ENCODE measurements around the gene TET1.

TET1 gene

GRCh38 chr10:68537796-68538195, 22.3 kb upstream of the TET1 start:
- no peak for DNase-seq (ENCODE audit: extremely low spot score)
- TF ChIP-seq TARDBP (IDR thresholded peaks at IDR 0.05) (no peak), SP1 (IDR thresholded peaks at IDR 0.05) (no peak), BHLHE40 (IDR thresholded peaks at IDR 0.05; ENCODE audit: borderline replicate concordance) (no peak), L3MBTL2 (conservative IDR thresholded peaks at IDR 0.05) (no peak), LEF1 (IDR thresholded peaks at IDR 0.05; ENCODE audit: borderline replicate concordance) (no peak), FOXM1 (IDR thresholded peaks at IDR 0.05; ENCODE audit: borderline replicate concordance) (no peak), CTBP1 (IDR thresholded peaks at IDR 0.05; ENCODE audit: borderline replicate concordance) (no peak), SUZ12 (IDR thresholded peaks at IDR 0.05) (no peak), NFRKB (IDR thresholded peaks at IDR 0.05) (no peak)
- ChIA-PET CTCF (no interaction called here), POLR2A (interaction anchor here (1.5 kb wide), 1 partner anchor 17 kb away, joined by 4 read pairs; no protein-coding TSS in a partner anchor)

- ChIA-PET POLR2A (interaction anchor here (0.9 kb wide), 1 partner anchor 11 kb away, joined by 3 read pairs; no protein-coding TSS in a partner anchor), CTCF (no interaction called here)
- TF ChIP-seq HDGF (IDR thresholded peaks at IDR 0.05; ENCODE audit: borderline replicate concordance) (no peak), FOXK2 (IDR thresholded peaks at IDR 0.05) (no peak), ZNF384 (IDR thresholded peaks at IDR 0.05) (no peak), SP1 (IDR thresholded peaks at IDR 0.05) (no peak)
- no peak for DNase-seq (ENCODE audit: extremely low spot score)
Measured at GRCh38 chr10:68543004-68543918, 16.9 kb upstream of the TET1 start.

- peak; percentile 69 for DNase-seq (ENCODE audit: extremely low spot score)
- POLR2A ChIA-PET = interaction anchor here (0.6 to 1.5 kb wide), 2 partner anchors 9 to 43 kb away, joined by 3 to 6 read pairs; partner anchors contain the start of gene TET1
- CTCF ChIA-PET = interaction anchor here (0.7 to 2.3 kb wide), 9 partner anchors 9 to 798 kb away, joined by 3 to 16 read pairs (median 4); partner anchors contain the start of gene TET1
- no peak for TF ChIP-seq HDGF (IDR thresholded peaks at IDR 0.05; ENCODE audit: borderline replicate concordance)
- no peak for TF ChIP-seq TARDBP (IDR thresholded peaks at IDR 0.05)
- no peak for TF ChIP-seq LEF1 (IDR thresholded peaks at IDR 0.05; ENCODE audit: borderline replicate concordance)
- no peak for TF ChIP-seq FOXK2 (IDR thresholded peaks at IDR 0.05)
- TF ChIP-seq PKNOX1 (IDR thresholded peaks at IDR 0.05) = no peak
- no peak for TF ChIP-seq NFRKB (IDR thresholded peaks at IDR 0.05)
Measured at GRCh38 chr10:68550747-68551411, 9.3 kb upstream of the TET1 start.

GRCh38 chr10:68553138-68553537, 7.0 kb upstream of the TET1 start:
- ChIA-PET POLR2A (interaction anchor here (0.6 kb wide), 1 partner anchor 145 kb away, joined by 4 read pairs; no protein-coding TSS in a partner anchor), CTCF (no interaction called here)
- no peak for TF ChIP-seq ARNT (IDR thresholded peaks at IDR 0.05)
- DNase-seq (ENCODE audit: extremely low spot score) = no peak

GRCh38 chr10:68553599-68553998, 6.5 kb upstream of the TET1 start:
- no peak for TF ChIP-seq NFRKB (IDR thresholded peaks at IDR 0.05)
- no peak for TF ChIP-seq ZNF384 (IDR thresholded peaks at IDR 0.05)
- no peak for TF ChIP-seq ELF4 (IDR thresholded peaks at IDR 0.05)
- TF ChIP-seq FOXA1 (IDR thresholded peaks at IDR 0.05) = no peak
- TF ChIP-seq LEF1 (IDR thresholded peaks at IDR 0.05; ENCODE audit: borderline replicate concordance) = no peak
- TF ChIP-seq L3MBTL2 (conservative IDR thresholded peaks at IDR 0.05) = no peak
- no peak for TF ChIP-seq BHLHE40 (IDR thresholded peaks at IDR 0.05; ENCODE audit: borderline replicate concordance)
- no peak for TF ChIP-seq PKNOX1 (IDR thresholded peaks at IDR 0.05)
- TF ChIP-seq SUZ12 (IDR thresholded peaks at IDR 0.05) = no peak
- TF ChIP-seq ARNT (IDR thresholded peaks at IDR 0.05) = no peak
- TF ChIP-seq SP1 (IDR thresholded peaks at IDR 0.05) = no peak
- TF ChIP-seq HDGF (IDR thresholded peaks at IDR 0.05; ENCODE audit: borderline replicate concordance) = no peak
- no peak for TF ChIP-seq TARDBP (IDR thresholded peaks at IDR 0.05)
- no peak for TF ChIP-seq CTBP1 (IDR thresholded peaks at IDR 0.05; ENCODE audit: borderline replicate concordance)
- TF ChIP-seq FOXK2 (IDR thresholded peaks at IDR 0.05) = no peak
- no peak for TF ChIP-seq FOXM1 (IDR thresholded peaks at IDR 0.05; ENCODE audit: borderline replicate concordance)
- DNase-seq (ENCODE audit: extremely low spot score) = no peak
- ChIA-PET CTCF (interaction anchor here (0.5 kb wide), 1 partner anchor 198 kb away, joined by 3 read pairs; no protein-coding TSS in a partner anchor), POLR2A (interaction anchor here (0.6 kb wide), 1 partner anchor 146 kb away, joined by 4 read pairs; no protein-coding TSS in a partner anchor)

- peak; percentile 58 for TF ChIP-seq PKNOX1 (IDR thresholded peaks at IDR 0.05)
- TF ChIP-seq ARNT (IDR thresholded peaks at IDR 0.05) = no peak
- CTCF ChIA-PET = no interaction called here
- POLR2A ChIA-PET = interaction anchor here (0.9 kb wide), 1 partner anchor 42 kb away, joined by 3 read pairs; no protein-coding TSS in a partner anchor
- no peak for DNase-seq (ENCODE audit: extremely low spot score)
Measured at GRCh38 chr10:68558478-68558877, 1.7 kb upstream of the TET1 start.

All from HEK293T (cell line).